ENCODE measurements around the gene FGF12. TPM values are rescaled to one million over a fixed set of nuclear protein-coding genes. Genes with fewer than 3 reads are reported as not detected.

FGF12 gene
- total RNA-seq, 4 donors from 2014 or later = 0.46 to 1.2 (median 0.72) TPM

DNA sequence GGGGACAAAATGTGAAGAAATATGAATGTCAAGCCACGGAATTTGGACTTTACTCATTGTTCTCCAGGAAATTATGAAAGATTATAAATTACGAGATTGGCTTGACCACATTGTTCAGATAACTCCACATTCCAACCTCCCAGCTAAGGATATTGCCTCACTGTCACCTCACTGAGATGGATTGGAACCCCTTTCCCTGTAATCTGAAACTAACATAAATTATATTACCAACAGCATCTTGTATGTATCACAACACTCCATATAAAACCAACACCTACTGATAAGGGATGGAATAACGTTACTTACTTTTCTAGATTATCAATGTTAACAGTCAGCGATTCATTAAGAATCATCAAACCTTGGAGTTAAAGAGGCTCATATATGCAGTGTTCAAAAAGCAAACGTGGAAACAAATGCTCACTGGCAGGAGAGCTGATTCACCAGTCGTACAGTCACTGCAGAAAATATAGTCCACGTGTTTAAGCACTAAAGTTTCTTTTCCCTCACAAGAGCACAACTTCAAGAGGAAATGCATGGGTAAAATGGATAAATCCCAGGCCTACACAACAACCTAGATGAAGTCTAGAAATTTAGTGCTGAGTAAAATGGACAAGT is 451.5 kb downstream of the FGF12 start:
- intact Hi-C loops (cut with DNase I; ENCODE audit: low total_unique reads) = no loop called here
- H3K27me3 ChIP-seq = no peaks in the 10 kb centered on the region

DNA sequence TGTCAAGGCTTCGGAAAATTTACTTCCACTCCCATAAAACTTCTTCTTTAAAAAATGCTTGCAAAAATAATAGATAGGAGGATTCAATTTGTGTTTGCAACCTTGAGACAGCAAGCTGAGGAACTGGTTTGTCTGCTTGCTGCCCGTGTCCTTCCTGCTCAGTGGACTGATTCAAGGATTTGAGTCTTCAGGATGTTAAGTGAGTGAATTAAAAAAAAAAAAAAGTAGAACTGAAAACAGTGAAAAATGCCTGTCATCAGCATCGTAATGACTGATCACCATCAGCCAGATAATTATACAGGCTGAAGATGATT is 453.7 kb downstream of the FGF12 start:
- no peak for DNase-seq
- in situ Hi-C loops (cut with MboI; ENCODE audit: low sequenced_read_pairs in 4 of 4) = no loop called here
- Histone ChIP-seq H3K9me3 (no peaks in the 10 kb centered on the region), H3K27me3 (no peaks in the 10 kb centered on the region), H3K27ac (no peak overlapping the region), H3K36me3 (no peaks in the 10 kb centered on the region), H3K4me1 (no peaks in the 10 kb centered on the region), H3K4me3 (no peak overlapping the region)
- TF ChIP-seq, protein P1, sequence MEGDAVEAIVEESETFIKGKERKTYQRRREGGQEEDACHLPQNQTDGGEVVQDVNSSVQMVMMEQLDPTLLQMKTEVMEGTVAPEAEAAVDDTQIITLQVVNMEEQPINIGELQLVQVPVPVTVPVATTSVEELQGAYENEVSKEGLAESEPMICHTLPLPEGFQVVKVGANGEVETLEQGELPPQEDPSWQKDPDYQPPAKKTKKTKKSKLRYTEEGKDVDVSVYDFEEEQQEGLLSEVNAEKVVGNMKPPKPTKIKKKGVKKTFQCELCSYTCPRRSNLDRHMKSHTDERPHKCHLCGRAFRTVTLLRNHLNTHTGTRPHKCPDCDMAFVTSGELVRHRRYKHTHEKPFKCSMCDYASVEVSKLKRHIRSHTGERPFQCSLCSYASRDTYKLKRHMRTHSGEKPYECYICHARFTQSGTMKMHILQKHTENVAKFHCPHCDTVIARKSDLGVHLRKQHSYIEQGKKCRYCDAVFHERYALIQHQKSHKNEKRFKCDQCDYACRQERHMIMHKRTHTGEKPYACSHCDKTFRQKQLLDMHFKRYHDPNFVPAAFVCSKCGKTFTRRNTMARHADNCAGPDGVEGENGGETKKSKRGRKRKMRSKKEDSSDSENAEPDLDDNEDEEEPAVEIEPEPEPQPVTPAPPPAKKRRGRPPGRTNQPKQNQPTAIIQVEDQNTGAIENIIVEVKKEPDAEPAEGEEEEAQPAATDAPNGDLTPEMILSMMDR (IDR thresholded peaks at IDR 0.05 in 4 of 5, conservative IDR thresholded peaks at IDR 0.05 in 1 of 5) = no peak
- no peak for TF ChIP-seq POLR2A (IDR thresholded peaks at IDR 0.05)
- no peak for ATAC-seq
- intact Hi-C loops (cut with DNase I; ENCODE audit: low total_unique reads) = no loop called here

More for the DNA sequence above, 451.5 kb downstream of the FGF12 start:
- in situ Hi-C loops (cut with MboI; ENCODE audit: low sequenced_read_pairs in 4 of 4) = loop anchor here in 2 of 4 donors (5.0 to 25.0 kb wide), 2 partner anchors 59 to 111 kb away; no protein-coding TSS in a partner anchor
- no peaks in the 10 kb centered on the region for H3K9me3 ChIP-seq
- no peak for TF ChIP-seq POLR2A (IDR thresholded peaks at IDR 0.05)
- TF ChIP-seq, protein P1 (IDR thresholded peaks at IDR 0.05 in 4 of 5, conservative IDR thresholded peaks at IDR 0.05 in 1 of 5) = no peak
- H3K27ac ChIP-seq = no peak overlapping the region
- no peak overlapping the region for H3K4me3 ChIP-seq
- no peaks in the 10 kb centered on the region for H3K4me1 ChIP-seq
- no peak for ATAC-seq
- no peaks in the 10 kb centered on the region for H3K36me3 ChIP-seq
- DNase-seq = no peak

DNA sequence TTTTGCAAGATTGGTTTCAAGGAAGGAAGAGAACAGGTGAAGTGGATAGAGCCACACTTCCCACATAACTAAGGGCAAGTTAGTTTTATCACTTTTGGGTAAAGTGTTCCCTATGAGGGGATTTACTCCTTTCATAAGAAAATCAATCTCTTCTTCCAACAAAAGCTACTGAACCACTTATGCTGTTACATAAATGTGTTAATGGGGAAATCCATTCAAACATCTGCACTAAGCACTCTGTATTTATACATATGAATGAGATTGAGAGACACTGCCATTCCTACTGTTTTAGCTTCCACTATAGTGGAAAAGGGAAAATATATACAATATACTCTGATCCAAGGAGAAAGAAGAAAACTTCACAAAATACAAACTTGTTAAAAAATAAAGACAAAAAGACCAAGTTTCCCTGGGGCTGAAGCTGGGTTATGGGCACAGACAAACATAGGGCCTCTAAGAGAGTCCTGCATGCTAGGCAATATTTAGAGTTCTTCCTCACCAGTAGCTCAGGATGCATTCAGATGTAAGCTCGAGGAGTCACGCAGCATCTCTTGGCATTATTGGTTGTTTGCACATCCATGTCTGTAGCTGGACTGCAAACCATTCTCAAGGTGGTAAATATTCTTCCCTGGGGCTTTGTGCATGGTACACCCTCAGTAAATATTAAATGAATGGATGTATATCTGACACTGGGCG is 454.2 kb downstream of the FGF12 start:
- intact Hi-C loops (cut with DNase I; ENCODE audit: low total_unique reads) = no loop called here
- Histone ChIP-seq H3K27ac (no peak overlapping the region), H3K9me3 (no peaks in the 10 kb centered on the region), H3K27me3 (no peaks in the 10 kb centered on the region), H3K4me1 (no peaks in the 10 kb centered on the region), H3K36me3 (no peaks in the 10 kb centered on the region), H3K4me3 (no peak overlapping the region)
- no peak for ATAC-seq
- DNase-seq = no peak
- TF ChIP-seq POLR2A (IDR thresholded peaks at IDR 0.05) = no peak
- TF ChIP-seq, protein P1 (IDR thresholded peaks at IDR 0.05 in 4 of 5, conservative IDR thresholded peaks at IDR 0.05 in 1 of 5) = no peak
- in situ Hi-C loops (cut with MboI; ENCODE audit: low sequenced_read_pairs in 4 of 4) = no loop called here

DNA sequence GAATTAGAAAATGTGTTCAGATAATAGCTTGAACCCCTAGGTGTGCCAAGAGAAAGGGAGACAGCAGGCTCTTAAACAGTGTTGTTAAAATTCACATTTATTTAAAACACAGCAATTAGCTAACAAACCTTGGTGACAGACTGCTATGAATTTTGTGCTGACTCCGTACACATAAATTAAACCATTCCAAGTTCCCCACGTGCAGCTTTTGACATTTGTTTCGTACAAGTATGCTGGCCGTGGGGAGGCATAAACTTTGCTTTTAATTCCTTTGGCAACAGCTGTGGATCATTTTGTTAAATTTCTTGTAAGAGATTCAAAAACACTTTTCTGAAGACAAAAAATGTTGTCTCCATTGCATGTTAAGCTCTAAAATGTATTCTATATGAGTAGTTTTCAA is 465.3 kb downstream of the FGF12 start:
- no peaks in the 10 kb centered on the region for H3K27me3 ChIP-seq
- intact Hi-C loops (cut with DNase I; ENCODE audit: low total_unique reads) = no loop called here
- no peaks in the 10 kb centered on the region for H3K4me1 ChIP-seq
- no peaks in the 10 kb centered on the region for H3K36me3 ChIP-seq
- no peak overlapping the region for H3K4me3 ChIP-seq
- no peaks in the 10 kb centered on the region for H3K9me3 ChIP-seq
- TF ChIP-seq, protein P1 (IDR thresholded peaks at IDR 0.05 in 4 of 5, conservative IDR thresholded peaks at IDR 0.05 in 1 of 5) = no peak
- TF ChIP-seq POLR2A (IDR thresholded peaks at IDR 0.05) = no peak
- ATAC-seq = no peak
- H3K27ac ChIP-seq = no peak overlapping the region
- in situ Hi-C loops (cut with MboI; ENCODE audit: low sequenced_read_pairs in 4 of 4) = no loop called here
- no peak for DNase-seq
